CD14-positive monocyte (primary cell): ENCODE results near the gene TMEM167B. TPM values are rescaled to one million over a fixed set of nuclear protein-coding genes. Genes with fewer than 3 reads are reported as not detected.
A peak's percentile ranks its signal among the peaks of the same experiment; 100 is the strongest.

Experiments
- DNase-seq, 3 donors: peaks; one replicate each; pipeline ENCODE4 v3.0.0-alpha.2; 2011 to 2022
- H2AFZ ChIP-seq: 2 replicates; pipeline ENCODE4 v1.6.0; 2012; ENCODE audit warnings: mild to moderate bottlenecking, low read depth, low read length, inconsistent platforms; ENCODE audit not compliant: insufficient read depth, poor library complexity, severe bottlenecking
- H3K27ac ChIP-seq, 2 donors: 1 replicate in 1 of 2; 2 replicates in 1 of 2; pipeline ENCODE4 v1.5.1; 2012 to 2013; ENCODE audit warnings: low read length in 2 of 2, control low read depth in 1 of 2, inconsistent platforms in 1 of 2, low read depth in 1 of 2, mild to moderate bottlenecking in 1 of 2
- H3K27me3 ChIP-seq, 2 donors: one replicate each; pipeline versions ENCODE4 v1.6.0 to v1.6.1; 2011 to 2013; ENCODE audit warnings: low read length in 2 of 2; ENCODE audit not compliant: control insufficient read depth in 2 of 2, insufficient read depth in 2 of 2
- H3K36me3 ChIP-seq, 2 donors: replicated peaks in 1 of 2; 1 replicate in 1 of 2; 2 replicates in 1 of 2; pipeline versions ENCODE4 v1.5.1 to v1.6.1; 2012 to 2013; ENCODE audit warnings: low read length in 2 of 2, control low read depth in 1 of 2, inconsistent platforms in 1 of 2, mild to moderate bottlenecking in 1 of 2; ENCODE audit not compliant: insufficient read depth in 2 of 2, control insufficient read depth in 1 of 2
- H3K4me1 ChIP-seq, 2 donors: 1 replicate in 1 of 2; 2 replicates in 1 of 2; pipeline versions ENCODE4 v1.5.1 to v1.6.1; 2012 to 2013; ENCODE audit warnings: low read length in 2 of 2, control low read depth in 1 of 2, inconsistent platforms in 1 of 2, mild to moderate bottlenecking in 1 of 2, moderate library complexity in 1 of 2; ENCODE audit not compliant: insufficient read depth in 2 of 2, control insufficient read depth in 1 of 2
- H3K4me2 ChIP-seq: replicated peaks from 2 replicates; pipeline ENCODE3; 2012; ENCODE audit warnings: low read length, moderate library complexity, mild to moderate bottlenecking; ENCODE audit not compliant: poor library complexity, severe bottlenecking; ENCODE audit errors: extremely low read depth
- H3K4me3 ChIP-seq, 3 experiments: fragments of 200-600 bp in 1 of 3; sonication (generic) in 1 of 3; replicated peaks in 1 of 3; 1 replicate in 2 of 3; 2 replicates in 1 of 3; pipeline ENCODE4 v1.5.1; 2011 to 2013; ENCODE audit warnings: low read length in 3 of 3, mild to moderate bottlenecking in 3 of 3, control low read depth in 2 of 3, low read depth in 2 of 3, inconsistent platforms in 1 of 3, moderate library complexity in 1 of 3
- H3K79me2 ChIP-seq: 2 replicates; pipeline ENCODE4 v1.6.0; 2012; ENCODE audit warnings: mild to moderate bottlenecking, control low read depth, inconsistent platforms, low read length, moderate library complexity; ENCODE audit not compliant: insufficient read depth
- H3K9ac ChIP-seq: 2 replicates; pipeline ENCODE4 v1.6.0; 2017; ENCODE audit warnings: low read length, mild to moderate bottlenecking; ENCODE audit not compliant: insufficient read depth, poor library complexity, severe bottlenecking
- H3K9me3 ChIP-seq, 2 donors: replicated peaks in 1 of 2; 1 replicate in 1 of 2; 2 replicates in 1 of 2; pipeline versions ENCODE4 v1.5.1 to v1.6.1; 2012 to 2013; ENCODE audit warnings: low read length in 2 of 2, control low read depth in 1 of 2; ENCODE audit not compliant: control insufficient read depth in 1 of 2, insufficient read depth in 1 of 2
- H4K20me1 ChIP-seq: 2 replicates; pipeline ENCODE4 v1.6.0; 2012; ENCODE audit warnings: mild to moderate bottlenecking, low read length, control low read depth, moderate library complexity; ENCODE audit not compliant: insufficient read depth
- H3K27ac Mint-ChIP-seq, 7 donors: one replicate each; pipeline ENCODE4 v1.8.0; 2020; ENCODE audit warnings: mild to moderate bottlenecking in 7 of 7, mixed read lengths in 7 of 7, moderate library complexity in 6 of 7, inconsistent platforms in 2 of 7
- H3K27me3 Mint-ChIP-seq, 3 donors: one replicate each; pipeline ENCODE4 v1.8.0; 2021 to 2022; ENCODE audit warnings: low read depth in 3 of 3, mild to moderate bottlenecking in 3 of 3, mixed read lengths in 3 of 3, moderate library complexity in 3 of 3, inconsistent platforms in 1 of 3
- H3K36me3 Mint-ChIP-seq, 2 donors: one replicate each; pipeline ENCODE4 v1.8.0; 2020; ENCODE audit warnings: mixed read lengths in 2 of 2, inconsistent platforms in 1 of 2, mild to moderate bottlenecking in 1 of 2
- H3K4me1 Mint-ChIP-seq: one replicate; pipeline ENCODE4 v1.8.0; 2020; ENCODE audit warnings: mild to moderate bottlenecking, mixed read lengths
- H3K4me3 Mint-ChIP-seq, 2 donors: one replicate each; pipeline ENCODE4 v1.8.0; 2020; ENCODE audit warnings: mild to moderate bottlenecking in 2 of 2, mixed read lengths in 2 of 2, moderate library complexity in 1 of 2
- H3K9me3 Mint-ChIP-seq, 7 donors: one replicate each; pipeline ENCODE4 v1.8.0; 2020 to 2022; ENCODE audit warnings: mixed read lengths in 7 of 7, mild to moderate bottlenecking in 6 of 7, moderate library complexity in 6 of 7, inconsistent platforms in 2 of 7
- CTCF ChIP-seq: fragments of 200-600 bp; IDR thresholded peaks from one replicate; pipeline ENCODE4 v1.8.0; 2022; ENCODE audit warnings: antibody characterized with exemption, mild to moderate bottlenecking
- WGBS: methylation state at CpG from one replicate; pipeline ENCODE4 v1.1.5; 2013; ENCODE audit warnings: missing lambda C conversion rate; ENCODE audit not compliant: insufficient coverage; 5-methylcytosine and 5-hydroxymethylcytosine counted together
- intact Hi-C, 2 donors: fragments of 100-400 bp; cut with micrococcal nuclease; formaldehyde crosslinking; loops; one replicate each; pipeline versions ENCODE4 v1.15.0 to v1.15.1; 2023
- polyA plus RNA-seq, 3 donors: library from polyadenylated mRNA; depleted of rRNA in 1 of 3; unstranded in 2 of 3; stranded (reverse) in 1 of 3; fragments of 300-500 nt in 2 of 3; fragments of >200 nt in 1 of 3; fragmentation: Illumina TruSeq in 2 of 3; gene quantifications; 1 replicate in 2 of 3; 2 replicates in 1 of 3; pipeline ENCODE4 v1.2.3, GENCODE V29; 2012 to 2021

Gene TMEM167B
- polyA plus RNA-seq, 3 donors = 39.2 to 50.8 (median 43.3) TPM

GRCh38 chr1:109116286-109116685 is 25.7 kb downstream of the TMEM167B start:
- Mint-ChIP-seq H3K9me3 (peaks cover 0 to 15% (median 6%) of the 10 kb centered on the region in 7 donors), H3K4me1 (peaks cover 32% of the 10 kb centered on the region), H3K27me3 (peaks cover 40 to 57% (median 49%) of the 10 kb centered on the region in 3 donors), H3K4me3 (peak overlapping the region in 1 of 2 donors; percentile 35), H3K36me3 (peaks cover 3 to 8% of the 10 kb centered on the region in 2 donors), H3K27ac (no peak overlapping the region)
- H3K36me3 ChIP-seq = no peaks in the 10 kb centered on the region
- H3K4me1 ChIP-seq = peaks cover 29 to 31% of the 10 kb centered on the region in 2 donors
- H3K27ac ChIP-seq = no peak overlapping the region
- 100% methylated on average over 1 of the region's 1 CpG for WGBS
- no peak overlapping the region for H3K4me3 ChIP-seq
- intact Hi-C loops = loop anchor here (10.0 kb wide), 1 partner anchor 151 kb away; the partner anchor contains the start of gene CLCC1 (in 2 of the 2)
- H3K79me2 ChIP-seq = no peaks in the 10 kb centered on the region
- no peak for TF ChIP-seq CTCF
- no peak overlapping the region for H3K4me2 ChIP-seq
- H4K20me1 ChIP-seq = no peaks in the 10 kb centered on the region
- H2AFZ ChIP-seq = no peak overlapping the region
- DNase-seq = no peak
- peaks cover 32 to 35% of the 10 kb centered on the region in 2 donors for H3K27me3 ChIP-seq
- peaks cover 0 to 10% of the 10 kb centered on the region in 2 donors for H3K9me3 ChIP-seq
- no peak overlapping the region for H3K9ac ChIP-seq

GRCh38 chr1:109118089-109118488 is 27.5 kb downstream of the TMEM167B start:
- Histone ChIP-seq H3K4me3 (no peak overlapping the region), H3K27me3 (peaks cover 32 to 33% of the 10 kb centered on the region in 2 donors), H3K79me2 (no peaks in the 10 kb centered on the region), H2AFZ (no peak overlapping the region), H3K27ac (no peak overlapping the region), H3K9ac (no peak overlapping the region), H3K4me2 (no peak overlapping the region), H3K9me3 (peaks cover 0 to 10% of the 10 kb centered on the region in 2 donors), H3K4me1 (peaks cover 11 to 13% of the 10 kb centered on the region in 2 donors), H3K36me3 (no peaks in the 10 kb centered on the region), H4K20me1 (no peaks in the 10 kb centered on the region)
- Mint-ChIP-seq H3K9me3 (peaks cover 0 to 12% (median 4%) of the 10 kb centered on the region in 7 donors), H3K27me3 (peaks cover 36 to 53% (median 44%) of the 10 kb centered on the region in 3 donors), H3K27ac (no peak overlapping the region), H3K4me1 (peaks cover 14% of the 10 kb centered on the region), H3K36me3 (peaks cover under 1 to 8% of the 10 kb centered on the region in 2 donors), H3K4me3 (no peak overlapping the region)
- intact Hi-C loops = loop anchor here (10.0 kb wide), 1 partner anchor 153 kb away; the partner anchor contains the start of gene CLCC1 (in 2 of the 2)
- DNase-seq = no peak
- TF ChIP-seq CTCF = no peak
- WGBS = 78% methylated on average over 3 of the region's 3 CpGs
